NAMALWA (cell line): ENCODE measurements around the gene SPECC1L.

Experiments
- DNase-seq: peaks from one replicate; pipeline ENCODE4 v3.0.0-alpha.2; 2015; ENCODE audit warnings: low spot score

The SPECC1L gene

DNA sequence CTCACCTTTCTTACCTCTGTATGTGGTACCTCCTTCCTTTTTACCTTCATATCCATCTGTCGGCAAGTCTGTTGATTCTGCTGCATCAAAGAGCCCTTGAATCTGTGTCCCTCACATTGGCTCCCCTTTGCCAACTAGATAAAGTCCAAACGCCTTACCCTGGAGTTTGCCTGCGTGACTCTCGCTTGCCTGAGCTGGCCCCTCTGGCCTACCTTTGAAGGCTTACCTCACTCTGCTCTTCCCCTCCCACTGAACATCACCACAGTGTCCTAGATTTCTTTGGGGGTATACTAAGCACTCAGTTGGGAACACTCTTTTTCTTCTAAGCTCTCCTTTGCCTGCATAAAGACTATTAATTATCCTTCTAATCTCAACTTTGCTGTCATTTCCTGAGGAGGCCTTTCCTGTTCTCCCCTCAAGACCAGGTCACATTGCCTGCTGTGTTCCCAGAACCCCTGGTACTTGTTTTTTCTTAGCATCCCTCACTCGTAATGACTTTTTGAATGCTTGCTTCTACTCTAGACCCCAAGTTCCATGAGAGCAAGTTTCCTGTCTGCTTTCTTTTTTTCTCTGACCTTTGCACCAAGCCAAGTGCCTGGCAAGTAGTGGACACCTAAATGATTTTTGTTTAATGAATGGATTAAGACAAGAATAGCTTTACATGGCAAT, 89.0 kb downstream of the SPECC1L start:
- DNase-seq, result no peak

DNA sequence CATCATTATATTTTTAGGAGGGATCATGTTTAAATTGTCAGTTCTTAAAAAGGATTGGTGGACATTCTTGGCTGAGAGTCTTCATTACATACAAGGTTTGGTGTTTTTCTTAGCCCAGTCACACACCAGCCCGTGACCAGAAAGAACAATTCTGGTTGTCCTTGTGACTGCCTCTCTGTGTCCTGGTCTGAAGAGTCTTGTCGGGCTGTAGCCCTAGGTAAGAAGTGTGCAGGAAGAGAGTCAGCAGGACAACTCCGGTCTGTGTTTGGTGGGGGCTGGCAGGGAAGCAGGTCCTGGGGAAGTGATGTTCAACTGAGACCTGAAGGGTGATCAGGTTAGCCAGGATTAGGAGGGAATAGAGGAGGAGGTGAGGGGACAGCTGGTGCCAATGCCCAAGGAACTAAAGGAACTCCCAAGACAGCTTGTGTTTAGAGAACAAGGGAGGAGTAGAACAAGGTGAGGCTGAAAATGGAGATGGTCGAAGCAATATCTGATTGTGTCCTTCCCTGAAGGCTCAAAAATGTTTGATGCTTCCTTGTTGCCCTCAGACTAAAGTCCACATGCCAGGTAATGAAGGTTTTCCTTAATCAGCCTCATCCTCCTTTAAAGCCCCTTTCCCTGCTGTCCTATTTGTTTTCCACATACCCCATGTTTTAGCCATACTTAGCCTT, 91.5 kb downstream of the SPECC1L start:
- DNase-seq, result no peak

GRCh38 chr22:24363243-24363642, 92.6 kb downstream of the SPECC1L start:
- no peak for DNase-seq

DNA sequence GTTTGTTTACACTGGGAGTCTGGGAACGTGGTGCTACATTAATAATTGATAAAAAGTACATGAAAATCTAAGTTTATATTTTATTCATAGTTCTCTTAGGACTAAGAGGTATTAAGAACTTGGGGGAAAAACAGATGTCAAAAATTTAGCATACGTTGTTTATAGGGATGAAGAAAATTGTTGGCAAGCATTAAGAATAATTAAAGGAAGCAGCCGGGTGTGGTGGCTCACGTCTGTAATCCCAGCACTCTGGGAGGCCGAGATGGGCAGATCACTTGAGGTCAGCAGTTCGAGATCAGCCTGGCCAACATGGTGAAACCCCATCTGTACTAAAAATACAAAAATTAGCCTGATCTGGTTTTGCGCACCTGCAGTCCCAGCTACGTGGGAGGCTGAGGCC, 96.1 kb downstream of the SPECC1L start:
- DNase-seq, result no peak

DNA sequence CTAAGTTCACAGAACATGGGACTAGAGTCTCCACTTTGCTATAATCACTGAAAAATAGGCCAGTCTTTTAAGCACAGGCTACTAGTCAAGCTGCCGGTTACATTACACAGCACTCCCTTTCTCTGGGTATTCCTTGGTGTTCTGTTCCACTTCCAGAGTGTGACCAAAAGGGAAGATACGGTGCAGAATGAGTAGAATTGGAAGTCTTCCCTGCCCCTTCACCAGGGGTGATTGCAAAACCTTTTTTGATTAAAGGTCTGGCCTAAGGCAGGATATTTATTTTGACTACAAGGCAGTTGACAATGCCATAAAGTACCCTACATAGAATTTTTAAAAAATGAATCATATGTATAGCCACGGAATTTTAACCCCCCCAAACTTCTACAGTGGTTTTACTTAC, 97.2 kb downstream of the SPECC1L start:
- no peak for DNase-seq

- DNase-seq, result no peak
Measured at GRCh38 chr22:24370401-24370800, 99.8 kb downstream of the SPECC1L start.

DNA sequence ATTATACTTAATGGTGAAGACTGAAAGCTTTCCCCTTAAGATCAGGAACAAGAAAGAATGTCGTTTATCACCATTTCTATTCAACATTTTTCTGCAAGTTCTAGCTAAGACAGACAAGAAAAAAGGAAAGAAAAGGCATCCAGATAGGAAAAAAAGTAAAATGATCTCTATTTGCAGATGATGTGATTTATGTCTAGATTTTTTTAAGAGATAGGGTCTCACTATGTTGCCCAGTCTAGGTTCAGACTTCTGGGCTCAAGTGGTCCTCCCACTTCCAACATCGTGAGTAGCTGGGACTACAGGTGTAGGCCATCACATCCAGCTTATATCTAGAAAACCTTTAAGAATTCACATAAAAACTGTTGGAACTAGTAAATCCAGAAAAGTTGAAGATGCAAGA, 105.4 kb downstream of the SPECC1L start:
- DNase-seq, result no peak

GRCh38 chr22:24376586-24376985, 106.0 kb downstream of the SPECC1L start:
- DNase-seq, result no peak

- DNase-seq, result no peak
Measured at GRCh38 chr22:24379536-24379935, 108.9 kb downstream of the SPECC1L start.

DNA sequence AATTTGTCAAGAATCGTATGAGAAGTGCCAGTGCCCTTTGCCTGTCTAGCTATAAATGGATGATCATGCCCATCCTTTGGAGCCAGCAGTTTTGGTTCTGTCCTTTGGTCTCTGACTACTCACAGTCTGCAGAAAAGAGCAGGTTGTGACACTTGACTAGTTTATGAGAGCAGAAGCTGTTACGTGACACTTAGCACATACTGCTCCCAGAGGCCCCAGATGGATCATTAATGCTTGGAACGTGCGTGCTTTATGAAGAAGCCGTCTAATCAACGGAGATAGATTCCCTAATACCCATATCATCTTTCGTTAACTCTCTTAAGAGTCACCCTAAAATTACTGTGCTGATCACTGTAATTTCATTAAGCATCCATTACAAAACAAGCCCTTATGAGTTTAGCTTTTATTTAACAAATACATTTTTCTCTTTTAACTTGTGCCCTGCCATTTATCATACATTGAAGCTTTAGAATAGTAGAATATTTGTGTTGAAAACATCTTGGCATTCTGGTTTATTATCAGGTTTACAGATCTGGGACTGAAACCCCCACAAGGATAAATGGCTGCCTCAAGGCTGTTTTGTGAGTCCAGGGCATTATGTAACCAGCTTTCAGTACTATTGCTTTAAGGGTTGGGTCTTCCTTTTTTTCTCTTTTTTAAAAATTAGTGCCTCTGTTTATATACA, 109.7 kb downstream of the SPECC1L start:
- DNase-seq, result no peak

DNA sequence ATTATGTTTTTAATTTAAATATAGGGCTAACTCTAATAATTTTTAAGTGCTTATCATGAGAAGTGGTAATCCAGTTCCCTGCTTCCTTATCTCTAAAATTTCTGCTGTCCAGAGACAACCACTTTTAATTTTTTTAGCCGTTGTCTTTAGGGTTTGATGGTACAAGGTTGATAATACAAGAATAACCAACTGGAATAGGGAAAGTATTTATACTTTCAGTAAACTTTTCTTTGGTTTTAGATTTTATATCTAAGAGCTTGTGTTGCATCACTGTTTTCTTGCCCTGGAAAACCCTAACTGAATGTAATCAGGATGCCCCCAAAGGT, 110.2 kb downstream of the SPECC1L start:
- DNase-seq, result no peak

- DNase-seq, result no peak
Measured at GRCh38 chr22:24383061-24383460, 112.4 kb downstream of the SPECC1L start.

DNA sequence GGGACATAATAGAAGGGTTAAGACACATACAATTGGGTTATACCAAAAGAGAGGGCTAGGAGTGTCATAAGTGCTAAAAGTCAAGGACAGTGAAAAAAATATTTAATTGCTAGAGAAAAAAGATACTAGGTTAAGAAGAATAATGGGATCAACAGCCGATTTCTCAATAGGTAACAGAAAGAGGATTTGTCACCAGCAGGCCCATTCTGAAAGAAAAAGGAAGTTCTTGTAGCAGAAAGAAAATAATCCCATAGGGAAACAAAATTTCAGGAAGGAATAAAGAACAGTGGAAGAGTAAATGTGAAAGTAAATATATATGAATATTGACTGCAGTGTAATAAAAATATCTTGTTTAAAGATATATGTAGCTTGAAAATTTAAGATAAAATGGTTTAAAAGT, 113.5 kb downstream of the SPECC1L start:
- DNase-seq, result no peak

GRCh38 chr22:24386937-24387471, 116.4 kb downstream of the SPECC1L start:
- no peak for DNase-seq

DNA sequence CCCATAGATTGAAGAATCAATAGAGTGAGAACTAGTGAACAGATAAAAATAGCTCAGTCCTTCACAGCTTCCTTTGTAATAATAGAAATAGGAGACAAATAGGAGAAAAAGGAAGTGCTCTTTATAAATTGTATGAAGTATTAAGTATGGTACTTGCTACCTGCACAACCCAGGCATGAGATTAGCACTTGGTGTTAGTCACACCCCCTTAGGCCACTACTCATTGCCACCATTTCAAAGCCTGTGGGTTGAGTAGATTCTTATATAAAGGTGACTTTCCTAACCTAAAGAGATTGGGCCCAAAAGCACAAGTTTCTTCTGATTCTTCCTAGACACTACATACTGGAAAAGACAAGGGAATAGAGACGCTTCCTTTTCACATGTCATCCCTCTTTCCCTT, 119.0 kb downstream of the SPECC1L start:
- DNase-seq, result no peak

GRCh38 chr22:24390156-24390555, 119.5 kb downstream of the SPECC1L start:
- no peak for DNase-seq

- no peak for DNase-seq
Measured at GRCh38 chr22:24390576-24390975, 119.9 kb downstream of the SPECC1L start.

DNA sequence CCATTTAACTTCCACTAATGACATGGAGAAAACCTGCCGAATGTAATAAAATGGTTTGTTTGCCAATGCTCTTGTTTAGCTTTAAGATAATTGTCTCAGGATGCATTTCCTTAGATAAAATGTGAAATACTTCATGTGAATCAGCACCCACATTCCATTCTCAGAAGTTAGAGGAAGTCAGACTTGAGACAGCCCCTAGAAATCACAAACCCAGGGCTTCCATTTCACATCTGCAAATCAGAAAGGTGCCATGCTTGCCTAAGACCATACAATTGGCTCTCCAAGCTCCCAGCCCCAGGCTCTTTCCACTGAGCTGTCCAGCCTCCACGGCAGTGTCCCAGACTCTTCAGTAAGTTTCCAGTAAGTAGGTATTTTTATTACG, 121.2 kb downstream of the SPECC1L start:
- no peak for DNase-seq

DNA sequence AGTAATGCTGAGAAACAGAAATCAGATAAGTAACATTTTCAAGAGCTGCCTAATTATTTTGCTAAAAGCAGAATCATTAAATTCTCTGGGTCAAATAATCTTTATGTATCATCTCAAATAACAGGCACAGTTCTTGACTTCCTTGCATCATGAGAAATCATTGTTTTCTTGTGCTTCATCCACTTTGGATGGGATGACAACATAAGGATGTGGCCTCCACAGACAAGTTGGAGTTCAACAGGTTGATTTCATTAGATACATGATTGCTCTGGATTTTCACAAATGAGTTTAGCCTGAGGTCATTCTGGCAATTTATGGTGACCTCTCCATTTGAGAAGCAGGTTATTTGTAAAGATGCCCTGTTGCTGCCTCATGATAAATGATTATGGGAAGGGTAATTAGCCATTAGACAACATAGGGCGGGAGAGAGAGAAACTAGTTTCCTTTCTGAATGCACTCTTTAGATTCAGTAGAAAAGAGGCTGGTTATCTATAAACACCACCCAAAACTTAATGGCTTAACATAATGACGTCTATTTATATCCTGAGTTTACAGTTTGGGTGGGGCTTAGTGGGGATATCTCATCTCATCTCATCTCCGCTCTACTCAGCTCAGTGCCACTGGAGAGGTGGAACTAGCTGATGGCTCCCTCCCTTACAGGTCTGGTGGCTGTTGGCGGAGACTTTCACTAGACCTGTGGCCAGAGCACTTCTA, 121.7 kb downstream of the SPECC1L start:
- DNase-seq, result no peak

GRCh38 chr22:24393012-24393559, 122.5 kb downstream of the SPECC1L start:
- DNase-seq, result no peak

- no peak for DNase-seq
Measured at GRCh38 chr22:24393848-24394247, 123.2 kb downstream of the SPECC1L start.

DNA sequence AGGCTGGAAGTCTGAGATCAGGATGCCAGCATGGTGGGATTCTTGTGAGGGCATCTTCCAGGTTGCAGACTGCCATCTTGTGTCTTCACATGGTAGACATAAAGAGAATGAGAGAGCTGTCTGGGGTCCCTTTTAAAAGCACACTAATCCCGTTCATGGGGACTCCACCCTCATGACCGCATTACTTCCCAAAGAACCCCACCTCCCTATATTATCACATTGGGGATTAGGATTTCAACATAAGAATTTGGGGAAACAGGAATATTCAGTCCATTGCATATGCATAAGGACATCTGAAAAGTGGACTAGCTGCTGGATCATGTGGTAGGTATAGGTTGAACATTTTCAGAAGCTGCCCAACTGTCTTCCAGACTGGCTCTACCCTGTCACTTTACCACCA, 123.6 kb downstream of the SPECC1L start:
- no peak for DNase-seq
